SK-N-SH (cell line): Measurements from ENCODE around the gene KCTD5. TPM values are rescaled to one million over a fixed set of nuclear protein-coding genes. Genes with fewer than 3 reads are reported as not detected.
"Not testable (repeated sequence)": the region's sequence is repeated elsewhere in the genome, so short reads cannot be mapped to it uniquely, and the experiment has no call there.

Source experiments
- CTCF ChIA-PET: fragments of 300-600, 350-600 bp; formaldehyde crosslinking; extraction: SDS; loops from one replicate; lab custom pipeline; 2021; lab: Yijun Ruan, JAX
- POLR2A ChIA-PET: fragments of 350-600 bp; sonication (Branson Sonifier 250); formaldehyde crosslinking; extraction: SDS; loops from one replicate; lab custom pipeline; 2020; ENCODE audit warnings: antibody characterized with exemption, inconsistent platforms; lab: Yijun Ruan, JAX
- DNase-seq: peaks from one replicate; pipeline ENCODE4 v3.0.0; 2012
- H2AFZ ChIP-seq: fragments of 200-600 bp; sonication (generic); 2 replicates; pipeline ENCODE4 v1.8.1; 2016; ENCODE audit warnings: antibody characterized with exemption, mild to moderate bottlenecking, low read depth
- H3F3A ChIP-seq: fragments of 200-600 bp; sonication (generic); replicated peaks from 2 replicates; pipeline ENCODE3; 2016; ENCODE audit warnings: antibody characterized with exemption, mild to moderate bottlenecking; ENCODE audit not compliant: insufficient read depth
- H3K27ac ChIP-seq, 2 experiments: fragments of 200-500 bp in 1 of 2; fragments of 200-600 bp in 1 of 2; sonication (Bioruptor generic) in 1 of 2; sonication (generic), shearing (Covaris generic) in 1 of 2; 2 replicates each; pipeline versions ENCODE4 v1.5.1 to v1.6.1; 2014 to 2016; ENCODE audit warnings: low read depth in 2 of 2, inconsistent platforms in 1 of 2, low read length in 1 of 2, mild to moderate bottlenecking in 1 of 2, mixed read lengths in 1 of 2
- H3K27me3 ChIP-seq: fragments of 200-600 bp; sonication (generic), shearing (Covaris generic); 2 replicates; pipeline ENCODE4 v1.6.1; 2016; ENCODE audit warnings: mixed run types; ENCODE audit not compliant: insufficient read depth
- H3K36me3 ChIP-seq, 2 experiments: fragments of 200-500 bp in 1 of 2; fragments of 200-600 bp in 1 of 2; sonication (Bioruptor generic) in 1 of 2; sonication (generic) in 1 of 2; replicated peaks in 1 of 2; 2 replicates each; pipeline versions ENCODE3 to v1.5.1; 2014 to 2016; ENCODE audit warnings: low read length in 1 of 2, mild to moderate bottlenecking in 1 of 2; ENCODE audit not compliant: insufficient read depth in 2 of 2, control insufficient read depth in 1 of 2
- H3K4me1 ChIP-seq, 2 experiments: fragments of 200-500 bp in 1 of 2; fragments of 200-600 bp in 1 of 2; sonication (Bioruptor generic) in 1 of 2; sonication (generic), shearing (Covaris generic) in 1 of 2; 2 replicates each; pipeline versions ENCODE4 v1.5.1 to v1.6.1; 2014 to 2016; ENCODE audit warnings: low read depth in 1 of 2, low read length in 1 of 2, mixed run types in 1 of 2; ENCODE audit not compliant: insufficient read depth in 2 of 2, control insufficient read depth in 1 of 2
- H3K4me2 ChIP-seq: fragments of 200-600 bp; sonication (generic), shearing (Covaris generic); 2 replicates; pipeline ENCODE4 v1.6.1; 2017; ENCODE audit warnings: mixed run types
- H3K4me3 ChIP-seq, 2 experiments: fragments of 200-500 bp in 1 of 2; fragments of 200-600 bp in 1 of 2; sonication (Bioruptor generic) in 1 of 2; sonication (generic), shearing (Covaris generic) in 1 of 2; 2 replicates each; pipeline versions ENCODE4 v1.5.1 to v1.8.1; 2014 to 2016; ENCODE audit warnings: low read depth in 2 of 2, inconsistent platforms in 1 of 2, low read length in 1 of 2, mild to moderate bottlenecking in 1 of 2, mixed read lengths in 1 of 2, moderate library complexity in 1 of 2
- H3K79me2 ChIP-seq: fragments of 200-600 bp; sonication (generic); 2 replicates; pipeline ENCODE4 v1.8.1; 2017; ENCODE audit warnings: mild to moderate bottlenecking; ENCODE audit not compliant: insufficient read depth
- H3K9ac ChIP-seq: fragments of 200-600 bp; sonication (generic); 2 replicates; pipeline ENCODE4 v1.6.1; 2017; ENCODE audit warnings: mixed run types
- H3K9me2 ChIP-seq: fragments of 200-600 bp; sonication (generic); 2 replicates; pipeline ENCODE4 v1.6.1; 2017; ENCODE audit warnings: mixed run types
- H3K9me3 ChIP-seq: fragments of 200-600 bp; sonication (generic); 2 replicates; pipeline ENCODE4 v1.6.1; 2017; ENCODE audit warnings: mixed run types, mild to moderate bottlenecking, moderate library complexity
- H4K20me1 ChIP-seq: fragments of 200-600 bp; sonication (generic); 2 replicates; pipeline ENCODE4 v1.6.1; 2017; ENCODE audit warnings: mild to moderate bottlenecking, mixed run types; ENCODE audit not compliant: insufficient read depth
- WGBS: methylation state at CpG from one replicate; pipeline ENCODE4 v1.1.6; 2017; ENCODE audit warnings: low lambda C conversion rate; 5-methylcytosine and 5-hydroxymethylcytosine counted together
- polyA plus RNA-seq, 3 experiments: library from polyadenylated mRNA; depleted of rRNA; stranded (reverse); fragments of >200 nt; gene quantifications; 2 replicates each; pipeline ENCODE4 v1.2.3, GENCODE V29; 2012

Gene KCTD5
- polyA plus RNA-seq, 1 of the 3 experiments (the other 2 are of a cell fraction): 53.4 TPM

DNA sequence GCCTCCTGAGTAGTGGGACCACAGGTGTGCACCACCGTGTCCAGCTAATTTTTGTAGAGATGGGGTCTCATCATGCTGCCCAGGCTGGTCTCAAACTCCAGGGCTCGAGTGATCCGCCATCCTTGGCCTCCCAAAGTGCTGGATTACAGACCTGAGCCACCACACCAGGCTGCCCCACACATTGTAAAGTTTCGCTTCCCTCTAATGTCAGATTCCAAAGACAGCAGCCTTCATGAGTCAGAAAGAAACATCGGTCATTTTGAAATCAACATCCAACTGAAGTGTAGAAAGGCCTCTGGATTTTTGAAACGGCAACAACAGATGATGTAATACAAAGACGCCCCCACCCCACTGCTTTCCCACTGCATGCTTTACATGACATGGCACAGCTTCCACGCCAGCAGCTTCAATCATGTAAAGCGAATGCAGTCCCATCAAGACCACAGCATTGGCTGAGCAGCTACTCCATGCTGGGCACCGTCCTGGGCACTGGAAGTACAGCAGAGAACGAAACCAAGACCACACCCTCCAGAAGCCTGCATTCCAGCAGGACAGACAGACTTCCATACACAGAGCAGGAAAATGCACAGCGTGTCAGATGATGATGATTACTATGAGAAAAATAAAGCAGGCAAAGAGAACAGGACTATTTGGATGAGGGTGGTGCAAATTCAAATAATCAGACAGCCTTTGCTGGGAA lies 37.4 kb upstream of the KCTD5 start:
- H3K79me2 ChIP-seq, H3K4me1 ChIP-seq, H3K27ac ChIP-seq, DNase-seq, H3K9me3 ChIP-seq, CTCF ChIA-PET, H3F3A ChIP-seq, H3K36me3 ChIP-seq, H2AFZ ChIP-seq, POLR2A ChIA-PET, H3K4me3 ChIP-seq, H3K9me2 ChIP-seq, H3K9ac ChIP-seq, H3K4me2 ChIP-seq, H3K27me3 ChIP-seq, H4K20me1 ChIP-seq: not testable (repeated sequence)
- no CpG with 5 or more reads among the region's 12 CpGs for WGBS

DNA sequence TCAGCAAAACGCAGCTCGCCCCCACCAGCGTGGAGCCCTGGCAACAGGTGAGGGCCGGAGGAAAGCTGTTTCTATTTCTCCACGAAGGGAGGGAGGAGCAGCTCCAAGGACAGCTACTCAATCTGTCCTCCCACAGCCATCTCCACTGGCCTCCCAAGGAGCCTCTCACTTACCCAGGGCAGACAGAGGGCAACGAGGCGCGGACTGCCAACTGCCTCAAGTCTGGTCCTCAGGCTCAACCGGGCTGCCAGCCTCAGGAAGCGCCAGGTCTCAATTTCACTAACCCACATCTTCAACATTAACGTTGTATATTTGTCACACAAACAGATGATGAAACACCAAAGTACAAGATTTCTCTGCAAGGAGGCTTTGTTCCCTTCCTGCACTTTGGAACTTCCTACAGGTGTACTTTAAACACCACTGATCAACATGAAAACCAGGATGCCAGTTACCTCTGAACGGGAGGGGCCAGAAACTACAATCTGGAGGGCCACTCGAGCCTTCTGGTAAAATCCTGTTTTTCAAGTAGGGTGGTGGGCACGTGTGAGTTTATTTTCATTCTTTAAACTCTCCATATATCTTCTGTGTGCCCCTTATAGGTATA lies 31.0 kb upstream of the KCTD5 start:
- POLR2A ChIA-PET, H3K27ac ChIP-seq, H3K4me3 ChIP-seq, H3K9ac ChIP-seq, H2AFZ ChIP-seq, H3K27me3 ChIP-seq, H3K79me2 ChIP-seq, H3K4me1 ChIP-seq, H3K9me2 ChIP-seq, H3K4me2 ChIP-seq, H3K36me3 ChIP-seq, H3F3A ChIP-seq, H4K20me1 ChIP-seq, CTCF ChIA-PET, DNase-seq, H3K9me3 ChIP-seq: not testable (repeated sequence)
- WGBS: no CpG with 5 or more reads among the region's 14 CpGs

DNA sequence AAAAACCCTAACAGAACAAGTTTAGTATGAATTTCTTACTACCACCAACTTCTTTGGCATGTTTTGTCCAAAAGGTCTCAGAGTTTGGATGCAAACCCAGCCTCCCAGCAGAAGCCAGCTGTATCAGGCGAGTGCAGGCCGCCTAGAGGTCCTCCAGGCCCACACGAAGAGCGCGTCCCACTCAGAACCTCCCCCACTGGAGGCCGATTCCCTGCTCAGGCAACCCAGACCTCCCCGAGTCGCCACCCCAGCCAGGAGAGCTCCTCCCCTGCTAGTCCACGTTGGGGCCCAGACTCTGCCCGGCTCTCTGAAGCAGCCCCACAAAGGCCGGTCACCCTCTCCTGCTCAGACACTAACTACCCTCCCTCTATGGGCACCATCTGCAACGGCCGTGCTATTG lies 28.4 kb upstream of the KCTD5 start:
- H3K4me3 ChIP-seq, H3K36me3 ChIP-seq, CTCF ChIA-PET, H2AFZ ChIP-seq, POLR2A ChIA-PET, H3K9me3 ChIP-seq, H3K27ac ChIP-seq, H3K9ac ChIP-seq, H3K27me3 ChIP-seq, H3F3A ChIP-seq, H3K9me2 ChIP-seq, DNase-seq, H3K4me2 ChIP-seq, H4K20me1 ChIP-seq, H3K4me1 ChIP-seq, H3K79me2 ChIP-seq: not testable (repeated sequence)
- no CpG with 5 or more reads among the region's 13 CpGs for WGBS

DNA sequence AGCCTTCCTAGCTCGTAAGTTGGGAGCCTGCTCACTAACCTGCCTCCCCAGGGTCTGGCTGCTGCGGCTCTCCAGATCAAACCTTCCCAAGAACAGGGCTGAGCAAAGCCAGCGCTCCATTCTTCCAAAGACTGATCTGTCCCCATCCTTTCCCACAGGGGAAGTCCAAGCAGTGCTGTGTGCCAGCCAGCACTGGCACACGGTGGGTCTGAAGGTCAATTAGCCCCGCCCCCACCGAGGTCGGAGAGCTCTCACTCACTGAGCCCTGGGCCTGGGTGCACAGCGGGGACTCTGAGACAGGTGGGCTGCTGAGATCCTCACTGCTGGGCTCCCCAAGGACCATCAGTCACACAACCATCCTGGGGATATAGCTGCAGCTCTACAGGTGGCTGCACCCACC lies 27.4 kb upstream of the KCTD5 start:
- H3K4me2 ChIP-seq, H3K9ac ChIP-seq, H3K9me3 ChIP-seq, H2AFZ ChIP-seq, H3K4me1 ChIP-seq, H3F3A ChIP-seq, H3K9me2 ChIP-seq, POLR2A ChIA-PET, H3K27me3 ChIP-seq, H3K36me3 ChIP-seq, H3K27ac ChIP-seq, H4K20me1 ChIP-seq, DNase-seq, H3K4me3 ChIP-seq, CTCF ChIA-PET, H3K79me2 ChIP-seq: not testable (repeated sequence)
- no CpG with 5 or more reads among the region's 8 CpGs for WGBS
